Measurements from ENCODE around the gene CIROP. TPM values are rescaled to one million over a fixed set of nuclear protein-coding genes. Genes with fewer than 3 reads are reported as not detected.

CIROP gene
- total RNA-seq, 2 donors from 2014 or later, result 0.64 to 1.4 TPM

DNA sequence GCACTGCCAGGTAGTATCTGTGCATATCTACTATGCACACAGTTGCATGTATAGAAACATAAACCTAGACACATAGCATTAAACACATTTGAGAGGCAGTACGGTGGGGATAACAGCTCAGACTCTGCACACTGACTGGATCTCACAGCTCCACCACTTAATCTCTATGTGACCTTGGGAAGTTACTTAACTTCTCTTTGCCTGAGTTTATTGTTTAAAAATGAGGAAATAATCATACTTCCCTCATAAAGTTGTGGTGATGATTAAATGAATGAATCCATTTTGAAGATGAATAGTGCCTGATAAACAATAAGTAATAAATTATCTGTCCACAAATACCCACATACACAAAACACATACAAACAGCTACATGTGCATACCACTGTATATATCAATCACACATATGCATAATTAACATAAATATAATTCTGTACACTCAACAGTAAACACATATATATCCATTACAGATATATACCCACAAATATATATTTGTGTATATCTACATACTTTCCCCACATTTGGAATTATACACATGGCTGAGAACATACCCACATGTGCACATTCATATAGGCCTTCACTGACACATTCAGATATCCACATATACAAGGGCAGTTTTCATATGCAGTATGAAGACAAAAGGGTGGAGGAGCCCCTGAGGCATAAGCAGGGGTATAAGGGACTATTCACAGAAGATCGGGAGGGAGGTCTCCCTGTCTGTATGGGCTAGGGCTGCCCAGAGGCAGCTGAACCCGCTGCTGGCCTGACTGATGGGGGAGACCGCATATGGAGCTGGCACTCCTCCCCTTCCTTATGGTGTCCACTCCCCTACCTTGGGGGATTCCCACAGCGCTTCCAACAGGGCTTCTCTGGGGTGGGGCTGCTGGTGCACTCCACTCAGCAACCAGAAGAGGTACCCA, 53.4 kb downstream of the CIROP start:
- H3K4me1 Mint-ChIP-seq, result peaks cover 13% of the 10 kb centered on the region

More for the DNA sequence above, 53.4 kb downstream of the CIROP start:
- Histone ChIP-seq H3K9ac (ENCODE audit: extremely low read depth, low read length, poor library complexity, severe bottlenecking) (no peak overlapping the region), H3K4me3 (ENCODE audit: low read length) (no peak overlapping the region), H3K27me3 (ENCODE audit: control insufficient read depth, insufficient read depth, low read length, poor library complexity, severe bottlenecking) (no peaks in the 10 kb centered on the region), H3K36me3 (ENCODE audit: control insufficient read depth, insufficient read depth, low read length) (peaks cover 31% of the 10 kb centered on the region), H3K27ac (ENCODE audit: low read depth, low read length) (no peak overlapping the region), H3K9me3 (ENCODE audit: control insufficient read depth, low read length) (no peaks in the 10 kb centered on the region), H3K4me1 (ENCODE audit: control insufficient read depth, insufficient read depth, low read length) (no peaks in the 10 kb centered on the region)
- Mint-ChIP-seq H3K27ac (no peak overlapping the region), H3K9me3 (peaks cover 5% of the 10 kb centered on the region), H3K27me3 (ENCODE audit: insufficient read depth) (no peaks in the 10 kb centered on the region), H3K4me3 (no peak overlapping the region), H3K36me3 (ENCODE audit: low read depth) (peaks cover 33% of the 10 kb centered on the region)
- WGBS, 2 experiments (ENCODE audit: insufficient coverage in 1 of 2, insufficient read length in 1 of 2), result 89 to 97% methylated on average over 3 to 5 of the region's 5 CpGs
- no peak for DNase-seq
- TF ChIP-seq CTCF (conservative IDR thresholded peaks at IDR 0.05), result no peak

Other genes starting within 250 kb of the CIROP start
- gene LRP10, start 233.2 kb downstream of the CIROP start, total RNA-seq, result 10 to 100 TPM; 28.9 to 41.5 TPM
- gene REM2, start 221.8 kb downstream of the CIROP start, total RNA-seq, result 1 to 10 TPM in 1 of 2 donors, under 1 TPM in 1; 0.77 to 1.2 TPM
- gene RBM23, start 185.8 kb downstream of the CIROP start, total RNA-seq, result 10 to 100 TPM; 52.0 to 68.6 TPM
- 100 to 1,000 TPM; 111 to 112 TPM for gene PRMT5, start 175.6 kb downstream of the CIROP start, total RNA-seq
- gene HAUS4, start 147.9 kb downstream of the CIROP start, total RNA-seq, result 10 to 100 TPM; 43.2 to 57.1 TPM
- gene AJUBA, start 122.4 kb downstream of the CIROP start, total RNA-seq, result 10 to 100 TPM; 34.2 to 51.4 TPM
- 1 to 10 TPM; 7.0 to 9.4 TPM for gene C14orf93, start 94.8 kb downstream of the CIROP start, total RNA-seq
- gene PSMB5, start 70.1 kb downstream of the CIROP start, total RNA-seq, result 100 to 1,000 TPM; 227 to 257 TPM
- not detected for gene PSMB11, start 62.8 kb downstream of the CIROP start, total RNA-seq
- 10 to 100 TPM; 16.9 to 17.2 TPM for gene CDH24, start 47.5 kb downstream of the CIROP start, total RNA-seq
- 100 to 1,000 TPM; 314 to 367 TPM for gene ACIN1, start 9.9 kb downstream of the CIROP start, total RNA-seq
- 10 to 100 TPM; 76.7 to 82.9 TPM for gene C14orf119, start 9.5 kb downstream of the CIROP start, total RNA-seq
- not detected for gene CEBPE, start 14.3 kb upstream of the CIROP start, total RNA-seq
- gene SLC7A8, start 78.7 kb upstream of the CIROP start, total RNA-seq, result 10 to 100 TPM; 47.6 to 48.9 TPM
- gene RNF212B, start 132.9 kb upstream of the CIROP start, total RNA-seq, result not detected
- 10 to 100 TPM; 23.8 to 32.0 TPM for gene HOMEZ, start 181.1 kb upstream of the CIROP start, total RNA-seq
- 1 to 10 TPM; 5.7 to 6.5 TPM for gene PPP1R3E, start 197.9 kb upstream of the CIROP start, total RNA-seq
- 10 to 100 TPM; 21.9 to 29.5 TPM for gene BCL2L2, start 201.8 kb upstream of the CIROP start, total RNA-seq
- 100 to 1,000 TPM; 293 TPM for gene PABPN1, start 216.5 kb upstream of the CIROP start, total RNA-seq
- gene SLC22A17, start 247.9 kb upstream of the CIROP start, total RNA-seq, result 10 to 100 TPM; 49.9 to 89.0 TPM

Measured in endodermal cell (in vitro differentiated cells).